T-helper 2 cell treated with Interferon-gamma antibody and Interleukin-4, amounts not matched to agents 5 μg/mL and 100 μg/mL, for 36 hours (primary cell): ENCODE results near the gene COL26A1.
A peak's percentile ranks its signal among the peaks of the same experiment; 100 is the strongest.
"Not testable (repeated sequence)": the region's sequence is repeated elsewhere in the genome, so short reads cannot be mapped to it uniquely, and the experiment has no call there.

Source experiments
- DNase-seq: peaks from one replicate; pipeline ENCODE4 v3.0.0; 2021; ENCODE audit warnings: low spot score
- H3K27ac Mint-ChIP-seq: one replicate; pipeline ENCODE4 v1.8.0; 2021; ENCODE audit warnings: mild to moderate bottlenecking, mixed read lengths
- H3K27me3 Mint-ChIP-seq: one replicate; pipeline ENCODE4 v1.8.0; 2021; ENCODE audit warnings: low read depth, mixed read lengths
- H3K36me3 Mint-ChIP-seq: one replicate; pipeline ENCODE4 v1.8.0; 2021; ENCODE audit warnings: low read depth, mixed read lengths
- H3K4me1 Mint-ChIP-seq: one replicate; pipeline ENCODE4 v1.8.0; 2021; ENCODE audit warnings: low read depth, mixed read lengths
- H3K4me3 Mint-ChIP-seq: one replicate; pipeline ENCODE4 v1.8.0; 2022; ENCODE audit warnings: mild to moderate bottlenecking, moderate library complexity, mixed read lengths
- H3K9me3 Mint-ChIP-seq: one replicate; pipeline ENCODE4 v1.8.0; 2021; ENCODE audit warnings: mixed read lengths

Gene COL26A1

DNA sequence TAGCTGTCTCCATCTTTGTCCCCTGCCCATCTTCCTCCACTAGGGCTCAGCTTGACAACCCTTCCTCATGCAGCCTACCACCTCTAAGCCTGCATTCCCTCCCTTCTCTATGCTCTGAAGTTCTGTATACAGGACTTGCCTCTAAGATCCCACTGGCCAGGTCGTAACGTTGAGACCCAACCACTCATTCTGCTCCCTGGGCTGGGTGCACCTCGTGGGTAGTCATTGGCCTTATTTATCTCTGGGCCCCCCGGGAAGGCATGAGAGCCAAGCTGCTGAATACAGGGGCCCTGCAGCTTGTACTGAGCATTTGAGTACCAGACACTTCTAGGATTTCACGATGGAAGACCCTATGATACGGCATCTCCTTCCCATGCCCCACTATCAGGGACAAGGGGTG, 235.3 kb downstream of the COL26A1 start:
- Mint-ChIP-seq H3K27ac (no peak overlapping the region), H3K27me3 (peaks cover 2% of the 10 kb centered on the region), H3K4me3 (no peak overlapping the region), H3K9me3 (no peaks in the 10 kb centered on the region), H3K4me1 (no peaks in the 10 kb centered on the region), H3K36me3 (no peaks in the 10 kb centered on the region)
- no peak for DNase-seq

DNA sequence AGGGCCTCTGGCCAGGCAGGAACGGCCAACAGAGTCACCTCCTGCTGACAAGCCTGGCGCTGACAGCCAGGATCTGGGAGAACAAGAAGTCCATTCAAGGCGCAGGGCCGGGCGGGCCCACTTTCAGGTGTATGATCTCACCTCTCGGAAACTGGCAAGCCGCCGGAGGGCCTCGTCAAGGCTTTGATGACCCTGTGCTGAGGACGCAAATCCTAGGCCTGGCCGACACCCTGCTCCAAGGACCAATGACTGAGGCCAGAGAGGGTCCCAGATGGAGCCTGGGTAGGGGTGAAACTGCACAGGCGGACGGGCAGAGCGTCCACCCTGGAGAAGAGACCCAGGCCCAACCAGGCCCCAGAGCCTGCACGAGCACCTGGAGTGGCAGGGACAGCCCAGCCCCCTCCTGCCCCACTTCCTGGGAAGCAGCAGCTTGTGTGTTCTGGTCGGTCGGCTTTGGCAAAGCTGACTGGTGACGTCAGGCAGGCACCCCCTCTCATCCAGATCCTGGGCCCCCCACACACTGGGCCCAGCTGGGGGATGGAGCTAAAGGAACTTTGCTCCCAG, 235.8 kb downstream of the COL26A1 start:
- no peak for DNase-seq
- Mint-ChIP-seq H3K36me3 (no peaks in the 10 kb centered on the region), H3K9me3 (no peaks in the 10 kb centered on the region), H3K27me3 (peaks cover 2% of the 10 kb centered on the region), H3K4me3 (no peak overlapping the region), H3K27ac (no peak overlapping the region), H3K4me1 (no peaks in the 10 kb centered on the region)

DNA sequence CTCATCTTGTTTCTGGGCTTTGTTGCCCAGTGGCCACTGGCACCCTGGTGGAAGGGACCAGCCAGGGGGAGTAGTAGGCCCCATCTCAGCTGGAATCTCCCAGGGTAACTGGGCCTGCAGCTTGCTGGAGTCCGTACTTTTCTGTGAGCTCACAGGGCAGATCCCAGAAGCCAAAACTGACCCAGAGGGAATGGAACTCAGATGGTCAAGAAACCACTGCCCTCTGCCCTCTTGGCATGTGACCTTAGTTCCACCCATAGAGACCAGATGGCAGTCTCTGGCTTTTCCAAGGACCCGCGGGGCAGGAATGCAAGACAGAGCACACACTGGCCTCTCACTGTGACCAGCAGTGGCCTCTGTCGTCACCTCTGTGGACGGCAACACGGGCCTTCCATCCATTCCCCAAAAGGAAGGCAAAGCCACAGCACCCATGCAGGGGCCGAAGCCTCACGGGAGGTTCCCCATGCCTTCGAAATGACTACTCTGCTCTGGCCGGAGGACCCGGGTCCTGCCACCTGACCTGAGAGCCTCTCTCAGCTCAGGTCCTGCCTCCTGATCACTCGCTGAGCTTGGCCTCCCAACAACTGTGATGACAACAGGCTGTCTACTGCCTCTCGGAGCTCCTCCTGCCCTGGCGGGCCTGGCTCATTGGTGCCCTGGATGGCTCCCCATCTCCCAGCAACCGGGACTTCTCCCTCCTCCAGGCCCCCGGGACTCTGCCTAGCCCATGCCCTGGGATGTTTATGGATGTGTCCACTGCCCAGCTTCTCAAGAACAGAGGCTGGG, 236.5 kb downstream of the COL26A1 start:
- H3K9me3 Mint-ChIP-seq: no peaks in the 10 kb centered on the region
- H3K4me3 Mint-ChIP-seq: no peak overlapping the region
- peaks cover 2% of the 10 kb centered on the region for H3K27me3 Mint-ChIP-seq
- DNase-seq: no peak
- no peaks in the 10 kb centered on the region for H3K36me3 Mint-ChIP-seq
- H3K4me1 Mint-ChIP-seq: no peaks in the 10 kb centered on the region
- H3K27ac Mint-ChIP-seq: no peak overlapping the region

DNA sequence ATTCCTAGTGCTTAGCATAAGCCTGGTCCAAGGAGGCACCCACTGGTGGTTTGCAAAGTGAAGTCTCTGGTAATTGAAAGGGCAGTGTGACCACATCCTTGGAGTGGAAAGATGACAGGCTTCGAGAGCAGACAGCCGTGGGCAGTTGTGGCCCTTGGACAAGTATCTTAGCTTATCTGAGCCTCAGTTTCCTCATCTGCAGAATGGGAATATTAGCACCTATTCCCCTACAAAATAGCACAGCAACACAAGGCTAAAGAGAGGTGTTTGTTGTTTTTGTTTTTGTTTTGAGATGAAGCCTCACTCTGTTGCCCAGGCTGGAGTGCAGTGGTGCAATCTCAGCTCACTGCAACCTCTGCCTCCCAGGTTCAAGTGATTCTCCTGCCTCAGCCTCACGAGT, 237.1 kb downstream of the COL26A1 start:
- H3K4me1 Mint-ChIP-seq: no peaks in the 10 kb centered on the region
- no peaks in the 10 kb centered on the region for H3K36me3 Mint-ChIP-seq
- no peak for DNase-seq
- H3K4me3 Mint-ChIP-seq: no peak overlapping the region
- no peak overlapping the region for H3K27ac Mint-ChIP-seq
- no peaks in the 10 kb centered on the region for H3K9me3 Mint-ChIP-seq
- peaks cover 2% of the 10 kb centered on the region for H3K27me3 Mint-ChIP-seq

DNA sequence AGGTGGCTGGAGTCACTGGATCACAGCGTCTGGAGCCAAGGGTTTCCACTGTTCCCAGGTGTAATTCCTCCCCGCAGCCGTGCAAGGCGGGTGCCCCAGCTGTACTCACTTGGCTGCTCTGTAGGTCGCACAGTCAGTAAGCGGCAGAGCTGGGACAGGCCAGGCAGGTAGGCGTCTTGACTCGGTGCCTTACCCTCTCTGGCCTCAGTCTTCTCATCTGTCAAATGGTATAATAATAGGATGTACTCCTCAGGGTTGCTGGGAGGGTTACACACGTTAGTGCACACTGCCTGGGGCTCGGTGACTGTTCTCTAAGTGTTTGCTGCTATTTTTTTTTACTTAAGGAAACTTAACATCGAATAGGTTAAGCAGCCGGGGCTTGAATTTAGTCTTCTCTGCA, 239.4 kb downstream of the COL26A1 start:
- no peak overlapping the region for H3K4me3 Mint-ChIP-seq
- H3K4me1 Mint-ChIP-seq: no peaks in the 10 kb centered on the region
- H3K9me3 Mint-ChIP-seq: no peaks in the 10 kb centered on the region
- H3K36me3 Mint-ChIP-seq: no peaks in the 10 kb centered on the region
- no peak for DNase-seq
- no peak overlapping the region for H3K27ac Mint-ChIP-seq
- no peaks in the 10 kb centered on the region for H3K27me3 Mint-ChIP-seq

DNA sequence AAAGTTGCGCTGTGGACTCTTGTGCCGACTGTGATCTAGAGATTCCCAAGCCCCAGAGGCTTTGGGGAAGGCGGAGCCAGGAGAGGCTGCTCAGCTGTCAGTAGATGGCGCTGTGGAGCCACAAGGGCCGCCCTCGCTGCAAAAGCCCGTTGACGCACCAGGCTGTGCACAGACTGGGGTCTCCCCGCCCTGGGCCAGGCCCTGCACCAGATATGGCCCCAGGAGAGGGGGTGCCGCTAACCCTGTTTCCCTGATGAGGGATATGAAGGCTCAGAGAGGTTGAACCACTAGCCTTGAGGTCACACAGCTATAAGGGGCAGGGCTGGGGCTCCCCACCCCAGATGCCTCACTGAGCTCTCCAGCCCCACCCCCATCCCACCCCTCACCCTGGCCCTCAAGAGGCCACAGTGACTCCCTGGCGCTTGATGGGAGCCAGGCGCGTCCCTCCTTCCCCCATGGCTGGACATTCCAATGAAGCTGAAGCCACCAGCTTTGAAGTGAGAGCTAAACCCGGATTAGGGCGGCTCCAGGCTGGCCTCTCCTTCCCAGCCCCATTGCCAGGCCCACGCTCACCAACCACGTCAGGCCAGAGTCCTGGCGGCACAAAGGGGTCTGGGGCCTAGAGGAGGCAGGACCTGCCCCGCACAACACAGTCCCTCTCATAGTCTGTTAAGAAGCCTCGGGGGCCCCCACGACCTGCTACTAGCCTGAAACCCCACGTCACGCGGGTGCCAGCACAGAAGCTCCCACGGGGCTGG, 240.0 kb downstream of the COL26A1 start:
- Mint-ChIP-seq H3K4me3 (no peak overlapping the region), H3K9me3 (no peaks in the 10 kb centered on the region), H3K36me3 (no peaks in the 10 kb centered on the region), H3K4me1 (no peaks in the 10 kb centered on the region), H3K27ac (no peak overlapping the region), H3K27me3 (no peaks in the 10 kb centered on the region)
- peak; percentile 47 for DNase-seq

DNA sequence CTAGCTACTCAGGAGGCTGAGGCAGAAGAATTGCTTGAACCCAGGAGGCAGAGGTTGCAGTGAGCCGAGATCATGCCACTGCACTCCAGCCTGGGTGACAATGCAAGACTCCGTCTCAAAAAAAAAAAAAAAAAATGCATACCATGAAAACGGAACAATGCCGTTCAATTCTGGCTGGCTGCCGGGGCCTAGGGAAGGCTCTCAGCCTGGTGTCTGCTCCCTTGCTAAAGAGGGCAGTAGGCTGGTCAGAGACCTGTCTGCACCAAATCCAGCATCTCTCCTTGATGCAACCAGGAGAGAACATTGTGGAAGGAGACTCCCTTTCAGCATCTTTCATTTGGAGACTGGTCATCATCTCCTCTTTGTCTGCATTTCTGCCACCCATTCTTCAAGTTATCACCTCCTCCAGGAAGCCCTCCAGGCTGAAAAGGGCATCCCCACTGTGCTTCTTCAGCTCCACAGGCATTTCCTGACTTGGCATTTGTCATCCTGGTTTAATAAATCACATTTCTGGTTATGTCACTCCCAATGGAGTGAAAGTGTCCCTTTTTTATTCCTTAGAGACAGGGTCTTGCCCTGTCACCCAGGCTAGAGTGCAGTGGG, 241.8 kb downstream of the COL26A1 start:
- no peaks in the 10 kb centered on the region for H3K9me3 Mint-ChIP-seq
- H3K4me1 Mint-ChIP-seq: no peaks in the 10 kb centered on the region
- no peak overlapping the region for H3K27ac Mint-ChIP-seq
- H3K36me3 Mint-ChIP-seq: no peaks in the 10 kb centered on the region
- no peak for DNase-seq
- no peak overlapping the region for H3K4me3 Mint-ChIP-seq
- no peaks in the 10 kb centered on the region for H3K27me3 Mint-ChIP-seq

DNA sequence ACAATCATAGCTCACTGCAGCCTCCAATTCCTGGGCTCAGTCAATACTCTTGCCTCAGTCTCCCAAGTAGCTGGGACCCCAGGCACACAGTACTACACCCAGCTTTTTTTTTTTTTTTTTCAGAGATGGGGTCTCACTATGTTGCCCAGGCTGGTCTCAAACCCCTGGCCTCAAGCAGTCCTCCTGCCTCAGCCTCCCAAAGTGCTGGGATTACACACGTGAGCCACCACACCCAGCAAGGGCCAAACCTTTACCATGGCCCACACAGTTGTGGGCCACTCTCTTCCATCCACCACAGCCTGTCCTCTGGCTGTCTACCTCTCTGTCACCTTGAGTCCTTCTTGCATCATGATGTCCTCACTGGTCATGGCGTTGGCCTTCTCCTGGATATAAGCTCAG, 242.3 kb downstream of the COL26A1 start:
- not testable (repeated sequence) for H3K4me3 Mint-ChIP-seq, H3K4me1 Mint-ChIP-seq, H3K9me3 Mint-ChIP-seq, DNase-seq, H3K36me3 Mint-ChIP-seq, H3K27ac Mint-ChIP-seq, H3K27me3 Mint-ChIP-seq

DNA sequence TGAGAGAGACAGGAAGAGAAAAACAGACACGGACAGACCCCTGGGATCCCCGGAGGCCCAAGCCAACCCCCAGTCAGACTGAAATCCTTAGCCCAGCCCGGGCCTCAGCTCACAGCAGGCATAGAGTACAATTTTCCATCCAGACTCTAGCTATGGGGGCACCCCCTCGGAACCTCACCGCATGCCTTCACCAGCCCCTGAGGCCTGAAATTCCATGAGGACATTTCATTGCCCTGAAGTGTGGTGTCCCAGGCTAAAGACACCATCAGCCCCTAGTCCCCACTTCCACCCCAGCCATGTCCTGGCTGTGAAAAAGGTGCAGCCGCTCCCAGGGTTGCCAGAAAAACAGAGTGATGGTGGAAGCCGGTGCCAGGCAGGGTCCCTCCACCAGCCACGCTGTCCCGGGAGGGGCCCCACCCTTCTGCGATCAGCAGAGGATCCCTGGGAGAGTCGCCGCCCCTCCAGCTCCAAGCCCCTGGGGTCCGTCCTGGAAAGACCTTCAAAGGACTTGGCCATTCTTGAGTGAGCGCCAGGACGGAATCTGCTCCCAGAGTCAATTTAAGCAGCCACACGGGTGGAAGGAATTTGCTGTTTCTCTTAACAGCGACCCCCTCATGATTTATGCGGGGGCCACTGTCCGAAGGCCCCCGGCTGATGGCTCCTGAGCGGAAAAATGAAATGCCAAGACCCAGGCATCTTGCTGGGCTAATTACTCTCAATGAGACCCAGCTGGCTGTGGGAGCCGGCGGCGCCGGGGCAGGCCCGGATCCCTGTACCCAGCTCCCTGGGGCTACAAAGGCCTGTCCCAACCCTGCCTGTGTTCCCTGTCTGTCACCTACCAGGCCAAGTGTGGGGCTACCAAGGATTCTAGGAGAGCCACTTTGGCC, 243.2 kb downstream of the COL26A1 start:
- no peaks in the 10 kb centered on the region for H3K27me3 Mint-ChIP-seq
- no peaks in the 10 kb centered on the region for H3K4me1 Mint-ChIP-seq
- no peaks in the 10 kb centered on the region for H3K9me3 Mint-ChIP-seq

DNA sequence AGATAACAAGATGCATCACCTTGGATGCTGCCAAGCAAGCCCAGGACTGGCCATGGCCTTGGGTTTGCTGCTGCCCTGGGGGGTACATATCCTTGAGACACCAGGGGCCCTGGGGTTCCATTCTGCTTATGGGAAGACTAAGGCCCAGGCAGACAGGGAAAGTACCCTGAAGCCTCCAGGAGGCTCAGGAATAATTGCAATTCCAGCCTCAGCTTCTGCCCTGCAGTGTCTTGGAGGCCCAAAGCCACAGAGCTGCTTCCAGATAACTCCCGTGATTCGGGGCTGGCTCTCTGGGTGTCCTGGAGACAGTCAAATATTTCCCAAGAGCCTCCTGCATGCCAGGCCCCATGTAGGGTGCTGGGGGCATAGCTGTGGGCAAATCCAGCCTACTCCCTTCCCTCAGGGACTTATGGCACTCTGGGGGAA, 243.8 kb downstream of the COL26A1 start:
- Mint-ChIP-seq H3K36me3 (no peaks in the 10 kb centered on the region), H3K9me3 (no peaks in the 10 kb centered on the region), H3K27me3 (no peaks in the 10 kb centered on the region), H3K4me3 (no peak overlapping the region), H3K27ac (no peak overlapping the region), H3K4me1 (no peaks in the 10 kb centered on the region)
- no peak for DNase-seq

More for the DNA sequence above, 243.2 kb downstream of the COL26A1 start:
- Mint-ChIP-seq H3K27ac (no peak overlapping the region), H3K4me3 (no peak overlapping the region), H3K36me3 (no peaks in the 10 kb centered on the region)
- no peak for DNase-seq
